B cell (primary cell): ENCODE results near the gene ESPN.

Source experiments
- CTCF ChIP-seq: fragments of 200-600 bp; IDR thresholded peaks from one replicate; pipeline ENCODE4 v1.8.0; 2022; ENCODE audit warnings: antibody characterized with exemption, mild to moderate bottlenecking
- EZH2 ChIP-seq: IDR thresholded peaks from 2 replicates; pipeline ENCODE4 v1.6.1; 2012; ENCODE audit warnings: borderline replicate concordance, low read depth, mild to moderate bottlenecking, moderate library complexity, low read length; ENCODE audit not compliant: insufficient read depth, poor library complexity, severe bottlenecking

GRCh38 chr1:6481820-6482219 is 57.2 kb downstream of the ESPN start:
- TF ChIP-seq CTCF: no peak
- no peak for TF ChIP-seq EZH2
